Muscle layer of colon (tissue), 2 donors: Measurements from ENCODE around the gene LMO1.

Source experiments
- H3K27ac ChIP-seq: one replicate; pipeline ENCODE4 v1.7.0; 2013; ENCODE audit warnings: low read depth, mild to moderate bottlenecking, low read length, moderate library complexity
- H3K27me3 ChIP-seq, 2 donors: one replicate each; pipeline ENCODE4 v1.7.0; 2013; ENCODE audit warnings: low read length in 2 of 2, mild to moderate bottlenecking in 2 of 2; ENCODE audit not compliant: insufficient read depth in 2 of 2, control insufficient read depth in 1 of 2
- H3K36me3 ChIP-seq: one replicate; pipeline ENCODE4 v1.7.0; 2013; ENCODE audit warnings: mild to moderate bottlenecking, low read length; ENCODE audit not compliant: insufficient read depth
- H3K4me1 ChIP-seq: one replicate; pipeline ENCODE4 v1.7.0; 2013; ENCODE audit warnings: mild to moderate bottlenecking, low read length; ENCODE audit not compliant: insufficient read depth
- H3K4me3 ChIP-seq, 2 donors: one replicate each; pipeline ENCODE4 v1.7.0; 2013; ENCODE audit warnings: low read length in 2 of 2, low read depth in 1 of 2, mild to moderate bottlenecking in 1 of 2, moderate library complexity in 1 of 2
- H3K9ac ChIP-seq: one replicate; pipeline ENCODE4 v1.7.0; 2013; ENCODE audit warnings: low read length
- H3K9me3 ChIP-seq: one replicate; pipeline ENCODE4 v1.7.0; 2013; ENCODE audit warnings: mild to moderate bottlenecking, low read length
- donor health status: abdominal sarcoma.
- donor health status: Adenocarcinoma of cecum.

The LMO1 gene

GRCh38 chr11:8237453-8237852 lies 26.2 kb downstream of the LMO1 start:
- H3K36me3 ChIP-seq: no peaks in the 10 kb centered on the region
- H3K9ac ChIP-seq: no peak overlapping the region
- no peaks in the 10 kb centered on the region for H3K9me3 ChIP-seq
- no peak overlapping the region for H3K4me3 ChIP-seq
- H3K4me1 ChIP-seq: no peaks in the 10 kb centered on the region
- peaks cover 0 to 3% of the 10 kb centered on the region in 2 donors for H3K27me3 ChIP-seq
- no peak overlapping the region for H3K27ac ChIP-seq

- no peak overlapping the region for H3K4me3 ChIP-seq
- peaks cover 0 to 4% of the 10 kb centered on the region in 2 donors for H3K27me3 ChIP-seq
- H3K4me1 ChIP-seq: no peaks in the 10 kb centered on the region
- no peaks in the 10 kb centered on the region for H3K9me3 ChIP-seq
- no peak overlapping the region for H3K9ac ChIP-seq
- H3K27ac ChIP-seq: no peak overlapping the region
- no peaks in the 10 kb centered on the region for H3K36me3 ChIP-seq
Observed at GRCh38 chr11:8235925-8236324, 27.8 kb downstream of the LMO1 start.

GRCh38 chr11:8234910-8235309 lies 28.8 kb downstream of the LMO1 start:
- Histone ChIP-seq H3K36me3 (no peaks in the 10 kb centered on the region), H3K27ac (no peak overlapping the region), H3K4me1 (no peaks in the 10 kb centered on the region), H3K27me3 (peaks cover 0 to 4% of the 10 kb centered on the region in 2 donors), H3K9ac (no peak overlapping the region), H3K9me3 (no peaks in the 10 kb centered on the region), H3K4me3 (no peak overlapping the region)

GRCh38 chr11:8234425-8234821 lies 29.3 kb downstream of the LMO1 start:
- H3K27ac ChIP-seq: no peak overlapping the region
- no peaks in the 10 kb centered on the region for H3K36me3 ChIP-seq
- H3K4me3 ChIP-seq: no peak overlapping the region
- no peak overlapping the region for H3K9ac ChIP-seq
- peaks cover 4% of the 10 kb centered on the region for H3K4me1 ChIP-seq
- H3K27me3 ChIP-seq: peaks cover 0 to 4% of the 10 kb centered on the region in 2 donors
- H3K9me3 ChIP-seq: no peaks in the 10 kb centered on the region

GRCh38 chr11:8233691-8234424 lies 29.8 kb downstream of the LMO1 start:
- Histone ChIP-seq H3K4me3 (no peak overlapping the region), H3K27me3 (peaks cover 0 to 4% of the 10 kb centered on the region in 2 donors), H3K27ac (no peak overlapping the region), H3K36me3 (no peaks in the 10 kb centered on the region), H3K9ac (no peak overlapping the region), H3K9me3 (no peaks in the 10 kb centered on the region), H3K4me1 (peaks cover 7% of the 10 kb centered on the region)

- Histone ChIP-seq H3K36me3 (no peaks in the 10 kb centered on the region), H3K27me3 (peaks cover 0 to 4% of the 10 kb centered on the region in 2 donors), H3K4me1 (peaks cover 7% of the 10 kb centered on the region), H3K9ac (no peak overlapping the region), H3K4me3 (no peak overlapping the region), H3K9me3 (no peaks in the 10 kb centered on the region), H3K27ac (no peak overlapping the region)
Observed at GRCh38 chr11:8232849-8233606, 30.6 kb downstream of the LMO1 start.

GRCh38 chr11:8232414-8232813 lies 31.3 kb downstream of the LMO1 start:
- H3K36me3 ChIP-seq: no peaks in the 10 kb centered on the region
- no peak overlapping the region for H3K27ac ChIP-seq
- H3K9me3 ChIP-seq: no peaks in the 10 kb centered on the region
- peaks cover 0 to 4% of the 10 kb centered on the region in 2 donors for H3K27me3 ChIP-seq
- H3K4me1 ChIP-seq: peaks cover 7% of the 10 kb centered on the region
- H3K9ac ChIP-seq: no peak overlapping the region
- H3K4me3 ChIP-seq: no peak overlapping the region

- Histone ChIP-seq H3K9ac (no peak overlapping the region), H3K36me3 (no peaks in the 10 kb centered on the region), H3K27ac (no peak overlapping the region), H3K9me3 (no peaks in the 10 kb centered on the region), H3K4me1 (peaks cover 7% of the 10 kb centered on the region), H3K27me3 (peaks cover 0 to 4% of the 10 kb centered on the region in 2 donors), H3K4me3 (no peak overlapping the region)
Observed at GRCh38 chr11:8231979-8232378, 31.7 kb downstream of the LMO1 start.

GRCh38 chr11:8230921-8231847 lies 32.5 kb downstream of the LMO1 start:
- Histone ChIP-seq H3K27ac (no peak overlapping the region), H3K36me3 (no peaks in the 10 kb centered on the region), H3K9me3 (no peaks in the 10 kb centered on the region), H3K9ac (no peak overlapping the region), H3K27me3 (peaks cover 0 to 4% of the 10 kb centered on the region in 2 donors), H3K4me1 (peaks cover 7% of the 10 kb centered on the region), H3K4me3 (no peak overlapping the region)

GRCh38 chr11:8230178-8230859 lies 33.4 kb downstream of the LMO1 start:
- peaks cover 0 to 4% of the 10 kb centered on the region in 2 donors for H3K27me3 ChIP-seq
- H3K4me1 ChIP-seq: peaks cover 7% of the 10 kb centered on the region

More at GRCh38 chr11:8230178-8230859, 33.4 kb downstream of the LMO1 start:
- Histone ChIP-seq H3K27ac (no peak overlapping the region), H3K36me3 (no peaks in the 10 kb centered on the region), H3K4me3 (no peak overlapping the region), H3K9me3 (no peaks in the 10 kb centered on the region), H3K9ac (no peak overlapping the region)
